Activated T-helper 1 cell treated with Interleukin-2 at 50 U/mL for 16 hours (primary cell): ENCODE measurements around the gene RHBDL1.
A peak's percentile ranks its signal among the peaks of the same experiment; 100 is the strongest.

ENCODE experiments used
- DNase-seq: peaks from one replicate; pipeline ENCODE4 v3.0.0-alpha.2; 2020; ENCODE audit warnings: low read depth

The RHBDL1 gene

DNA sequence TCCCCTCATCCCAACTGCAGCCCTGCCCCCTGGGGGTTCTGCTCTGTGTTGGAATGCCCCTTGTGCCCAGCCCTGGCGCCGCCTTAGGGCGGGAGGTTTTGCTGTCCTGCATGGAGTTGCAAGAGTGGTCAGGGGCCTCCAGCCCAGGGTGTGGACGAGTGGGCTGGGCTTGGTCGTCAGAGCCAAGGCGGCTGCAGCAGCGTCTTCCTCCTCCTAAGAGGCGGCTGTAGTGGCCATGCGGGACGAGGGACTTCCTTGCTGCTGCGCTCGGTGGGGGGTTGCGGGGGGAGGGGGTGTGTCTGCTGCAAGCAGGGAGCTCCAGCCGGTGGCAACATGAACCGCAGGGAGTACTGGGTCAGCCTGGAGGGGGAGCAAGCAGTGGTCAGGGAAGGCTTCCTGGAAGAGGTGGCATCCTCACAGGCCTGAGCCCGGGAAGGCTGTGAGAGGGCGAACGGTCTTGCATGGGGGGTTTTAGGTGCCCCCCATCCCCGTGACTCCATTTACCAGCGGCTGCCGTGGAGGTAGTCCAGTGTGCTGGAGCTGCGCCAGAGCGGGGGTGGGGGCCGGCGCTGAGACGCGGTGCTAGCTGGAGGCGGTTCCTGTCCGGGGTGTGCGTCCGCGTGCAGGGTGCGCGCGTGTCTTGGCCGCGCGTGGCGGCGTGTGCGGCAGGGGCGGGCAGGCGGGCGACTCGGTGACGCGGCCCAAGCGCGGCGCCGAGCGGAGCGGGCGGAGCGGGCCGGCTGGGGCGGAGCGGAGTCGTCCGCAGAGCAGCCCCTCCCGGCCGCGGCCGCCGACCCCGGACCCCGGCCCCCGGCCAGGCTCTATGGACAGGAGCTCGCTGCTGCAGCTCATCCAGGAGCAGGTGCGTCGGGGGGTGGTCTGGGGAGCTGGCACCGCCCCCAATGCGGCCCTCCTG, at the start of gene RHBDL1:
TSS of gene RHBDL1 (plus strand) at position 704 of the 916 bp plus-strand sequence. CDS start at position 824, 120 bp downstream.
- DNase-seq = no peak

DNA sequence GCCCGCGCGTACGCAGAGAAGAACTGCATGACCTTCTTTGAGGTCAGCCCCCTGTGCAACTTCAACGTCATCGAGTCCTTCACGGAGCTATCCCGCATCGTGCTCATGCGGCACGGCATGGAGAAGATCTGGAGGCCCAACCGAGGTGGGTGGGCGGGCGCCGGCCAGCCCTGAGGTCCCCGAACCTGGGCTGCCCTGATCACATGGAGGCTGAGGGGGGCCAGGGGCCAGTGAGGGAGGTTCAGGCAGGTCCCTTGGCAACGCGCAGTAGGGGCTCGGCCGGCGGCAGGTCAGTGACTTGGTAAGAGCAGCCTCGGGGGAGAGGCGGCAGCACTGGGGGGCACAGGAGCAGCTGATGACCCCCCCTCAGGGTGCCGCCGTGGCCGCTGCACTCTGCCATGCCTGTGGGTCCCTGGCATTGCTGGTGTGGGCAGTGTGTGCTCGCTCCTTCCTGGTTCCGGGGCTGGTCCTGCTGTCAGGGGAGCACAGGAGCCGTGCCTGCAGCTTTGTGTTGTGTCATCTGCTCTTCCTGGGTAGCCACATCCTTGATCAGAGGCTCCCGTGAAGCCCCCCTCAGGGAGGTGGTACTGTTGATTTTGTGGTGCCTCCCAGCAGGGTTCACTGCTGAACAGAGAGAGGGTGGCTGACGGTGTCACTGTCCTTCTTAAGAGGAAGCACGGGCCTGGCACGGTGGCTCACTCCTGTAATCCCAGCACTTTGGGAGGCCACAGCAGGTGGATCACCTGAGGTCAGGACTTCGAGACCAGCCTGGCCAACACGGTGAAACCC, 49.3 kb upstream of the RHBDL1 start:
- no peak for DNase-seq

DNA sequence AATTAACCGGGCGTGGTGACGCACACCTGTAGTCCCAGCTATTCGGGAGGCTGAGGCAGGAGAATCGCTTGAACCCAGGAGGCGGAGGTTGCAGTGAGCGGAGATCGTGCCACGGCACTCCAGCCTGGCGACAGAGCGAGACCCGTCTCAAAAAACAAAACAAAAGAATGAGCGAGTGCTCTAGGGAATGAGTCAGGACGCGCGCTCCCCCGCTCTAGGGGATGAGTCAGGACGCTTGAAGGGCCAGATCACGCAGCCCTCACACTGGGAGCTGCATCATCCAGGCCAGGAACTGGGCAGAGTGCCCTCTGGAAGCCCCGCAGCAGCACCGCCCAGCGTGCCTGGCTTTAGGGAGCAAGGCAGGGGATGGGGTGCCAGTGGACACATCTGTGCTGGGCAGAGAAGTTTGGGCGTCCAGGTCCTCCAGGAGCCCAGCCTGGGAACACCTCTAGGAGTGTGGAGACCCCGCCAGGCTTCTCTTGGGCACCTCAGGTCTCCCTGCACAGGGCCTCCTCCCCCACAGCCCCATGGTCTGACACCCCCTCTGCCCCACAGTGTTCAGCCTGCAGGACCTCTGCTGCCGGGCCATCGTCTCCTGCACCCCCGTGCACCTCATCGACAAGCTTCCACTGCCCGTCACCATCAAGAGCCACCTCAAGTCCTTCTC, 48.6 kb upstream of the RHBDL1 start:
- DNase-seq = no peak

DNA sequence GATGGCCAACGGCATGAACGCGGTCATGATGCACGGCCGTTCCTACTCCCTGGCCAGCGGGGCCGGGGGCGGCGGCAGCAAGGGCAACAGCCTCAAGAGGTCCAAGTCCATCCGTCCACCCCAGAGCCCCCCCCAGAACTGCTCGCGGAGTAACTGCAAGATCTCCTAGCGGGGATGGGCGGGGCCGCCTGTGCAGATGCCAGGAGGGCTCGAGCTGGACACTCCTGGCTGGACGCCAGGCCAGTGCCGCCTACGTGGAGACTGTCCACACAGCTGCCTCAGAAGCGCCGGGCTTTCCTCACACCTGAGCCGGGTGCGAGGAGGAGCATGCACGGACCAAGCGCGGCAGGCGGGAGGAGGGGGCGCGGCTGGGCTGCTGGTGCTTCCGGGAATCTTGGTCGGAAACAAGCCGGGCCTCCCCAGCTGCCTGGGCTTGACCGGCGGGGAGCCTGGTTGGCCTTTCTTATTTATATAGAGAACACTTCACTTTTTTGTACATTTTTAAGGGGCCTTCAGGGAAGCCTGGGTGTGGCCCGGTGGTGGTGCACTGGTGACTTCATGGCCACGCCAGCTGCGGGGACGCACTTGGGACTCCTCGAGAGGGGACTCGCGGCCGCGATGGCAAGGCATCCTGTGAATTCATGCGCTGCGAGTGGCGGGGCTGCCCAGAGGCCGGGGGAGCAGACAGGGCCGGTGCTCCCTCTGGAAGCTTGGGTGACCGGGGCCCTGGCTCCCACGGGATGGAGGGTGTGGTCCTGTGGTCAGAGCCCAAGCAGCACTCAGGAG, 47.8 kb upstream of the RHBDL1 start:
- DNase-seq = no peak

DNA sequence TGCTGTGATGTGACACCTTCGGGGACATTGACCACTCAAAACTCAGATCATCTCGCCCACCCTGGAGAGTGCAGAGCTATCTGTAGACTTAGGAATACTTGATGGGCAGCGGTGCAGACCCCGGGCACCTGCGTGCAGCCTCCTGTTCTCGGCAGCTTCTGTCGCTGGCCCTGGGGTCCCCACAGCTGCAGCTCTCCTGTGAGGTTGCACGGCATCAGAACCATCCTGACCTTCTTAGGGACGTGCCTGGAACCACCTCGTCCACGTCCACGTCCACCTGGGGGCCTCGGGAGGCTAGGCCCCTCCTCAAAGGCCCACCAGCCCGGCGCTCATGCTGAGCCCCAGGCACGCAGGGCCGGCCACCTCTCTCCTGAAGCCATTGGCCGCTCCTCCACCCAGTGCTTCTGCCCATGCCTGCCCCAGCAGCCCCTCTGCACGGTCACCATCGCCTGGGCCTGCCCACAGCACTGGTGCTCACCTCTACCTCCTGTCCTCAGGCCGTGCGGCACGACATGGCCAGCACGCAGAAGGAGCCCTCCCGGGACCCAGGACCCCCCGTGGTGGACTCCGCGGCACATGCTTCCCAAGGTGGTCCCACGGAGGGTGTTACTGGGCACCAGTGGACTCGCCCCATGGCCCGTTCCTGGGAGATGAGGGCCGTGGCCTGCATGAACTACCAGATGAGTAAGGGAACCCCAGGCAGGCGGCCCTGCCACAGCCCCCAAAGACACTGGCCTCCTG, 47.0 kb upstream of the RHBDL1 start:
- no peak for DNase-seq

DNA sequence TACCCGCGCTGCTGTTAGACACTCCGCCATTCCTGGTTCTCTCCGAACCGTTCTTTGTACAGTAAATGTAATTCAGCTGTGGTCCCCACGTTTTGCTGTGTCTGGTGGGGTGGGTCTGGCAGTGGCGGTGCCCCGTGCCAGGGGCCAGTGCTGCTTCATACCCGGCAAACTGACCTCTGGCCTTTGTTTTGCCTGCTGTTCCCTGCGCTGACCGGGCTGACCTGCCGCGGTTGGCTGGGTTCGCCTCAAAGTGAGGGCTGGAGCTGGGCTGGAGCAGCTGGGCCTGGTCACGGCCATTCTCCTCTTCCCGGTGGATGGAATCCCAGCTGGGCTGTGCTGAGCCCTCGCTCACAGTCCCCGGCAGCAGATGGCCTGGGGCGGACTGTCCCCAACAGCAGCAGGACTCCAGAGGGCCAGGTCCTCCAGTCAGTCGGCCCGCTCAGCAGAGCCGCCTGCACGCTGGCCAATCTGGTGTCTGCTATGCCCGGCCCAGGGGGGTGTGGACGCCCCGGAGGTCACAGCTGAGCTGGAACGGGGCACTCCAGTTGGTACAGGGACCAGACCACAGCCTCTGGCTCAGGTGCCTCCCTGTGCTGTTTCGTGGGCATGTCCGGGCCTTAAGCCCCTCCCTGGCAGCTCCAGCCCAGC, 46.2 kb upstream of the RHBDL1 start:
- no peak for DNase-seq

DNA sequence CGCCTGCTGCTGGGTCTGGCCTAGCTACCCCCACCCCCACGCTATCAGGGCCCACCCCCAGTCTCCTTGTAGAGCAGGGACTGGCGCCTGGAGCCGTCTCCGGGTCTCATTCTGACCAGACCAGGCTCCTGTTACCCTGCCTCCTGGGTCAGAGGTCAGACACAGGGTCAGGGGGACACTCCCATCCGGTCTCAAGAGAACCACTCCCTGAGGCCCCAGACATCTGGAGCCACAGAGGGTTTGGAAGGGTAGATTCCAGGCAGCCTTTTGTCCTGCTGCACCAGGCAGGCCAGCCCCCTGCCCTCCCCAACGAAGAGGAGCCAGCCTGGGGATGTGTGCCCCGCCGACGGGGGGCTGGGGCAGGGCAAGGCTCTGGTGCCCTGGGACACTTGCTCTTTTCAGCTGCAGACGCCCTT, 45.6 kb upstream of the RHBDL1 start:
- DNase-seq = no peak

DNA sequence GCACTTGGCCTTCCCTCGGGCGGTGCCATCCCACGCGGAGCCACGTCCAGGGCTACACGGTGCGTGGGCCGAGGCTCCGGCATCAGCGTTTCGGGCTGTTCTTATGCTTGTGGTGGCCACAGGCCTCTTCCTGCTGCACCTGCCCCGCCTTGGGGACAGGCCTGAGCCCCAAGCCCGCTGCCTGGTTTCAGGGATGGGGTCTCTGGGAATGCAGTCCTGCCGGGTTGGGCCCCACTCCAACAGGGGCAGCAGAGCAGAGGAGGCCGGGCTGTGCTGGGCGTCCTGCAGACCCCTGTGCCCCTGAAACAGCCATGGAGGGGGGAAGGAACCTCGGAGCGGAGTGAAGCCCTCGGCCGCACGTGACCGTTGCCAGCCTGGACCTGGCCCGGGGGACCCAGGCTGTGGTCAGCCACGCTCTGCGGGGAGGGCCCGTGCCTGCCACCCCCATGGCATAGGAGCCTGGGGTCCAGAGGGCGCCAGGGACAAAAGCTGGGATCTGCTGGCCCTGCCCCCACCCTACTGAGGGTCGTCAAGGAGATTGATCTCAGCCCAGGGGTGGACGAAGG, 45.1 kb upstream of the RHBDL1 start:
- no peak for DNase-seq

DNA sequence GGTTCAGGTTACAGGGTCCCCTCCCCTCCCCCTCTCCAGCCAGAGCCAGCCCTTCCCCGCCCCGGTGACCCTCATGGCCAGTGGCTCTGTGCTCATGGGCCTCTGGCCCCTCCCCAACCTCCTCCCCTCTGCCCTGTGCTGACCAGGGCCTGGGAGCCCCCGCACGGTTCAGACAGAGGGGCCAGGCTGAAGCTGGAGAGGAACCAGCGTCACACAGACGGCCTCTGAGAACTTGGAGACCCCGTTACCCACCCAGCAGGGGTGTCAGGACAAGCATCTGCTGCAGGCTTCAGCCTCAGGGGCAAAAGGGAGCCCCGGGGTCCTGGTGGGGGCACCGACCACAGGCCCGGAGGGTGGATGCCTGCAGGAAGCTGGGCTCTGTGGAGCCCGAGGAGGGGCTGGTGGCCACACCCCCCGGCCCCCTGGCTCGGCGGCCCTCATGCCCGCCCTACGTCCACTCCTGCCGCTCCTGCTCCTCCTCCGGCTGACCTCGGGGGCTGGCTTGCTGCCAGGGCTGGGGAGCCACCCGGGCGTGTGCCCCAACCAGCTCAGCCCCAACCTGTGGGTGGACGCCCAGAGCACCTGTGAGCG, 44.6 kb upstream of the RHBDL1 start, which contains the start of gene WFIKKN1:
TSS of gene WFIKKN1 (plus strand) at position 171 of the 591 bp plus-strand sequence. CDS start at position 440, 269 bp downstream.
- DNase-seq = no peak

DNA sequence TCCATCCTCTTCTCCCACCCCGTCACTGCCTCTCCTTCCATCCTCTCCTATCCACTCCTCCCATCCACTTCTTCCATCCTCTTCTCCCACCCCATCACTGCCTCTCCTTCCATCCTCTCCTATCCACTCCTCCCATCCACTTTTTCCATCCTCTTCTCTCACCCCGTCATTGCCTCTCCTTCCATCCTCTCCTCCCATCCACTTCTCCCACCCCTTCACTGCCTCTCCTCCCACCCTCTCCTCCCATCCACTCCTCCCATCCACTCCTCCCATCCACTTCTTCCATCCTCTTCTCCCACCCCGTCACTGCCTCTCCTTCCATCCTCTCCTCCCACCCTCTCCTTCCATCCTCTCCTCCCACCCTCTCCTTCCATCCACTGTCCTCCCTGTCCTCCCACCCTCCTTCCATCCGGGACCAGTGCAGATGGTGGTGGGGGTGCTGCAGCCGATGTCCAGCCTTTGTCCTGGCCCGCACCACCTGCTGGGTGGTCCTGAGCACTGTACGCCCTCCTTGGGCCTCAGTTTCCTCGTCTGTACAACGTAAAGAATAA, 43.6 kb upstream of the RHBDL1 start:
- no peak for DNase-seq

DNA sequence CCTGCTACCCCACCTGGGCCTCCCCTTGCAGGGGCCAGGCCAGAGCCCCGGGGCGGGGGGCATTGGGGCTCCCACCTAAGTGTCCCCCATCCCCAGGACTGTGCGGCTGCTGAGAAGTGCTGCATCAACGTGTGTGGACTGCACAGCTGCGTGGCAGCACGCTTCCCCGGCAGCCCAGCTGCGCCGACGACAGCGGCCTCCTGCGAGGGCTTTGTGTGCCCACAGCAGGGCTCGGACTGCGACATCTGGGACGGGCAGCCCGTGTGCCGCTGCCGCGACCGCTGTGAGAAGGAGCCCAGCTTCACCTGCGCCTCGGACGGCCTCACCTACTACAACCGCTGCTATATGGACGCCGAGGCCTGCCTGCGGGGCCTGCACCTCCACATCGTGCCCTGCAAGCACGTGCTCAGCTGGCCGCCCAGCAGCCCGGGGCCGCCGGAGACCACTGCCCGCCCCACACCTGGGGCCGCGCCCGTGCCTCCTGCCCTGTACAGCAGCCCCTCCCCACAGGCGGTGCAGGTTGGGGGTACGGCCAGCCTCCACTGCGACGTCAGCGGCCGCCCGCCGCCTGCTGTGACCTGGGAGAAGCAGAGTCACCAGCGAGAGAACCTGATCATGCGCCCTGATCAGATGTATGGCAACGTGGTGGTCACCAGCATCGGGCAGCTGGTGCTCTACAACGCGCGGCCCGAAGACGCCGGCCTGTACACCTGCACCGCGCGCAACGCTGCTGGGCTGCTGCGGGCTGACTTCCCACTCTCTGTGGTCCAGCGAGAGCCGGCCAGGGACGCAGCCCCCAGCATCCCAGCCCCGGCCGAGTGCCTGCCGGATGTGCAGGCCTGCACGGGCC, 42.8 kb upstream of the RHBDL1 start:
- DNase-seq = no peak

DNA sequence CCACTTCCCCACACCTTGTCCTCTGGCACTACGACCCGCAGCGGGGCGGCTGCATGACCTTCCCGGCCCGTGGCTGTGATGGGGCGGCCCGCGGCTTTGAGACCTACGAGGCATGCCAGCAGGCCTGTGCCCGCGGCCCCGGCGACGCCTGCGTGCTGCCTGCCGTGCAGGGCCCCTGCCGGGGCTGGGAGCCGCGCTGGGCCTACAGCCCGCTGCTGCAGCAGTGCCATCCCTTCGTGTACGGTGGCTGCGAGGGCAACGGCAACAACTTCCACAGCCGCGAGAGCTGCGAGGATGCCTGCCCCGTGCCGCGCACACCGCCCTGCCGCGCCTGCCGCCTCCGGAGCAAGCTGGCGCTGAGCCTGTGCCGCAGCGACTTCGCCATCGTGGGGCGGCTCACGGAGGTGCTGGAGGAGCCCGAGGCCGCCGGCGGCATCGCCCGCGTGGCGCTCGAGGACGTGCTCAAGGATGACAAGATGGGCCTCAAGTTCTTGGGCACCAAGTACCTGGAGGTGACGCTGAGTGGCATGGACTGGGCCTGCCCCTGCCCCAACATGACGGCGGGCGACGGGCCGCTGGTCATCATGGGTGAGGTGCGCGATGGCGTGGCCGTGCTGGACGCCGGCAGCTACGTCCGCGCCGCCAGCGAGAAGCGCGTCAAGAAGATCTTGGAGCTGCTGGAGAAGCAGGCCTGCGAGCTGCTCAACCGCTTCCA, 42.0 kb upstream of the RHBDL1 start:
- no peak for DNase-seq

DNA sequence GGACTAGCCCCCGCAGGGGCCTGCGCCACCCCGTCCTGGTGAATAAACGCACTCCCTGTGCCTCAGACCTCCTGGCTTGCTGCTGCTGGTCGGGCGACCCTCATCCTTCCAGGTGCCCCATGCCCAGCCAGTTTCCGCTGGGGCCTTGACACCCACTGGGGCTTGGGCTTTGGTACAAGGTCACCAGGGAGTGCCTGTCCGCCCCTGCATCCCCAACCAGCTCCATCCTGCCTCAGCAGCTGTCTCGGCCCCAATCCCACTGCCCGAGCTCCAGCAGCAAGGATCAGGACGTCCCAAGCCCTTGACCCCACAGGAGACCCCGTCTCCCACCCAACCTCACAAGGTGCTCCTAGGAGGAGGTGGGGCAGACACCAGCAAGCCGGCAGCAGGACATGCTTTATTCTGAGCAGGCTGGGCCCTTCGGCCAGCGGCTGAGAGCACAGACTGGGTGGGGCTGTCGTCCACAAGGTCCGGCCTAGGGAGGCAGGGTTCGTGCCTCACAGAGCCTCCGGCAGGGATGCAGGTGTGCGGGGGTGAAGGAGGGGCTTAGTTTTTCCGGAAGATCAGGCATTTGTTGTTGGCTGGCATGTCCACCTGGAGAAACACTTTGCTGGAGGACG, 41.3 kb upstream of the RHBDL1 start:
- DNase-seq = no peak

DNA sequence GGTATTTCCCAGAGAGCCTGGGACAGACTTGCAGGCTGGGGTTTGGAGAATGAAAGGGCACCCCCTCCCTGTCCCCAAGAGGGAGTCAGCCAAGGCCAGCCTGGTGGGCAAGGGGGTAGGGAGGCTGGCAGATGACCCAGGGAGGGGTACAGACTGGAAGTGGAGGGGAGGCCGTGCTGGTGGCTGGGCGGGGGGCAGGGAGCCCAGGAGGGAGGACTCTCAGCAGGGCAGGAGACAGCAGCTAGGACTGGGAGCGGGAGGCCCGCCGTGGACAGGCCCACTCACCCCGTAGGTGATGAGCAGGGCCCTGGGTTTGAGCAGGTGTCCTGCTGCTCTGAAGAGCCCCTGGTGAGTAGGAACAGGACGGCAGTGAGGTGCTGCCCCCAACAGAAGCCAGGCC, 40.5 kb upstream of the RHBDL1 start:
- DNase-seq = no peak

DNA sequence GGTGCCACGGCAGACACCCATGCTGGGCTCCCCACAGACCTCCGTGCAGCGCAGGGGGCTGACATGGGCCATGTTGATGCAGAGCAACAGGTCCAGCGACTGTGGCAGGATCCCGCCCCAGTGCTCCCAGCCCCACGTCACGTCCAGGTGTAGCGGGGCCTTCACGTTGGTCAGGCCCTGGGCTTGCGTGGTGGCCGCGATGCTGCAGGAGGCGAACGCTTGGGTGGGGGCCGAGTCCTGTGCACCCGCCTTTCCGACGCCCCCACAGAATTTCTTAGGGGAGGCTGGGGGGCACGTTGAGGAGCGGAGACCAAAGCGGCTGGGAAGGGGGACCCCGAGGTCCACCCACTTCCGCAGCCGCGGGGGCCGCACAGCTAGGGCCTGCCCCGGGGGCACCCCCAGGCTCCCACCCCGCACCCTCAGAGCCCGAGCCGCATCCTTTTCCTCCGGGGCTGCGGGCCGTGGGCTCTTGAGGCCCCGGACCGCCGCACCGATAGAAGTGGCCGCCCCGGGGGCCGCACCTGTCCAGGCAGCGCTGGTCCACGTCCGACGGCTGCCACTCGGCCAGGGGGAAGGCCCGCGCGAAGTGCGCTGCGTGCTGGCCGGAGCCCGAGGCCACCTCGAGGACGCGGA, 39.8 kb upstream of the RHBDL1 start:
- DNase-seq = no peak

DNA sequence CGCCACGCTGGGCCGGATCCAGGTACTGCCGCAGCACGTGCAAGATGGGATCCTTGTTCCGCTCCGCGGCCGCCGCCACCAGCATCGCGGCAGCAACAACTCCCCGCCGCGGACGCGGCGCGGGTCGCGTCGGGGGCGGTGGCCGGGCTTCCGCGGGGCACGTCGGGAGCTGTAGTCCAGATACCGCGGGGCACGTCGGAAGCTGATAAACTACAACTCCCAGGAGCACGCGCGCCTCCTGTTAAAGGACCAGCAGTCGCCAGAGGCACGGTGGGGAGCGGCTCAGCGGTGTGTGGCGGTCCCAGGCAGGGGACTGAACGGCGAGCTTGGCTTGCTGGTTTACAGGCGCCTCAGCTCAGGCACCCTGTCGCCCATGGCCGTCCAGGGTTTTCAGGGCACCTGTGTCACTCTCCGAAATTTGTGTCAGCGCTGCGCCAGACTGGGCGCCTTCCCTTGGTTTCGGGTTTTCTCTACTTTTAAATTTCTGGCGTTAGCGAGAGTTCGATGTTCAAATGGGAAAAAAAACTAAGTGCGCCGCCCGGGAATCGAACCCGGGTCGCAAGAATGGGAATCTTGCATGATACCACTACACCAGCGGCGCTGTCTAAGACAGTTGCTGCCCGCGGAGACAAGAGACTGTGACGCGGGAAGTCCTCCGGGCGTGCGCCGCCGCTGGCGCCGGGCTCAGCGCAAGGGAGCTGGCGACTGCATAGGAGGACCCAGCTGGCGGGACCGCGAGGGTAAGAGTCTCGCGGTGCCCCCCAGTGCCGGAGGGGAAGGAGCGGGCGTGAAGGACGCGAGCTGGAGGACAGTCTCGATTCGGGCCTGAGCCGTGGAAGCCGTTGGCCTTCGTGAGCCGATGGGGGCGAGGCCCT, 39.0 kb upstream of the RHBDL1 start, which contains the start of gene METTL26:
TSS of gene METTL26 (minus strand) at position 100 of the 875 bp plus-strand sequence. CDS start at position 85, 15 bp downstream.
- DNase-seq = peak; percentile 85
